IMR-90 (cell line): ENCODE results near the gene RABGEF1.
A peak's percentile ranks its signal among the peaks of the same experiment; 100 is the strongest.

Source experiments
- BHLHE40 ChIP-seq: fragments of 150-350 bp; IDR thresholded peaks from 2 replicates; pipeline ENCODE4 v1.6.1; 2016; ENCODE audit warnings: mild to moderate bottlenecking, low read depth, low read length
- CEBPB ChIP-seq: IDR thresholded peaks from 2 replicates; pipeline ENCODE4 v1.6.1; 2012; ENCODE audit warnings: low read depth, low read length, improper control_type of control experiment
- CHD1 ChIP-seq: IDR thresholded peaks from 2 replicates; pipeline ENCODE4 v1.6.1; 2012; ENCODE audit warnings: low read depth, low read length, improper control_type of control experiment
- FOS ChIP-seq: fragments of 150-350 bp; IDR thresholded peaks from 2 replicates; pipeline ENCODE4 v1.6.1; 2016; ENCODE audit warnings: low read depth, low read length
- MAFK ChIP-seq: IDR thresholded peaks from 2 replicates; pipeline ENCODE4 v1.6.1; 2012; ENCODE audit warnings: low read depth, low read length, improper control_type of control experiment
- MAZ ChIP-seq: IDR thresholded peaks from 2 replicates; pipeline ENCODE4 v1.6.1; 2012; ENCODE audit warnings: low read depth, mild to moderate bottlenecking, low read length, improper control_type of control experiment, moderate library complexity, borderline replicate concordance
- MXI1 ChIP-seq: IDR thresholded peaks from 2 replicates; pipeline ENCODE4 v1.6.1; 2012; ENCODE audit warnings: low read depth, mild to moderate bottlenecking, low read length, moderate library complexity, borderline replicate concordance
- POLR2A ChIP-seq: IDR thresholded peaks from 2 replicates; pipeline ENCODE4 v1.6.1; 2012; ENCODE audit warnings: mild to moderate bottlenecking, low read depth, low read length
- RAD21 ChIP-seq: IDR thresholded peaks from 2 replicates; pipeline ENCODE4 v1.6.1; 2012; ENCODE audit warnings: low read length, improper control_type of control experiment
- RCOR1 ChIP-seq: IDR thresholded peaks from 2 replicates; pipeline ENCODE4 v1.6.1; 2012; ENCODE audit warnings: mild to moderate bottlenecking, low read length, improper control_type of control experiment; ENCODE audit not compliant: insufficient replicate concordance
- SMC3 ChIP-seq: fragments of 150-350 bp; IDR thresholded peaks from 2 replicates; pipeline ENCODE4 v1.6.1; 2016; ENCODE audit warnings: low read depth, mild to moderate bottlenecking, antibody characterized with exemption, low read length, moderate library complexity
- TF ChIP-seq, protein P1 (sequence below): conservative IDR thresholded peaks from 2 replicates; pipeline ENCODE4 v1.5.1; 2012; ENCODE audit warnings: mild to moderate bottlenecking, low read depth, low read length, improper control_type of control experiment
- TF ChIP-seq, protein P2 (sequence below): fragments of 150-350 bp; IDR thresholded peaks from 2 replicates; pipeline ENCODE4 v1.6.1; 2017; ENCODE audit warnings: mild to moderate bottlenecking, antibody characterized with exemption, low read length, low read depth
- TF ChIP-seq, protein P3 (sequence below): fragments of 150-350 bp; IDR thresholded peaks from 2 replicates; pipeline ENCODE4 v1.6.1; 2016; ENCODE audit warnings: low read depth, mild to moderate bottlenecking, low read length, moderate library complexity, borderline replicate concordance

DNA sequence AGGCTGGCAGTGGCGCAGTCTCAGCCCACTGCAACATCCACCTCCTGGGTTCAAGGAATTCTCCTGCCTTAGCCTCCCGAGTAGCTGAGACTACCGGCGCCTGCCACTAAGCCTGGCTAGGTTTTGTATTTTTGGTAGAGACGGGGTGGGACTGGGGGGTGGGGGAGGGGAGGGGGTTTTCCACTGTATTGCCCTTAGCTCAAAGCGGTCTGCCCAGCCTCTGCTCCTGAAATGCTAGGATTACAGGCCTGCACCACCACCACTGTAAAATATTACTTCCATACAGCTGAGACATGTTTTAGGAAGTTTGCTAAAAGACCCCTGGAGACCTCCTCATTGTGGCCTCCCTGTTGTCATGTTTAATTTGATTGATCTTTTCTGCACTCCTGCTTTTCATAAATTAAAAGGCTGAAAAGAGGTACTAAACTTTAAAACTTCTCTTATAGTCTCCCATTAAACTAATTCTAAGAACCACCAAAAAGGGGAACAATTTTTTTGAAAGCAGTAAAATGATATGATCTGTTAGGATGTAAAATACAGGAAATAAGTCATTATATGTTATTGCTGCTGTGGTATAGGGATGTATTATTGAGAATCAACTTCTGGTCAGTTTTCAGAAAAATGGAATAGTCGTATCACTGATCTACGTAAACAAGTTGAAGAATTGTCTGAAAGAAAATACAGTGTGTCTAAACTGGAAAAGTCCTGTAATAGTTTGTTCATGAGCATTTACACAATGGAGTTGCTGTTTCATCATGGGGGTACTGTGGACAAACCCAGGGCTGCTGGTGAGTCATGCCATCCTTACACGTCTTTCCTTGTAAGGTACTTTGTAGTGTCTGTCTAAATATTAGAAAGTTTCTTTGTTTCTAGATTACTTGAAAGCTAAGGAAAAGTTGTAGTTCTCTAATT is 107.6 kb downstream of the RABGEF1 start:
- TF ChIP-seq POLR2A (no peak), BHLHE40 (peak; percentile 13; the same call in 1 of the 2 replicates), CEBPB (peak; percentile 84), RAD21 (no peak), CHD1 (no peak), MAFK (no peak), RCOR1 (no peak), MAZ (no peak), MXI1 (no peak), FOS (peak; percentile 81), SMC3 (no peak)
- TF ChIP-seq, protein P1, sequence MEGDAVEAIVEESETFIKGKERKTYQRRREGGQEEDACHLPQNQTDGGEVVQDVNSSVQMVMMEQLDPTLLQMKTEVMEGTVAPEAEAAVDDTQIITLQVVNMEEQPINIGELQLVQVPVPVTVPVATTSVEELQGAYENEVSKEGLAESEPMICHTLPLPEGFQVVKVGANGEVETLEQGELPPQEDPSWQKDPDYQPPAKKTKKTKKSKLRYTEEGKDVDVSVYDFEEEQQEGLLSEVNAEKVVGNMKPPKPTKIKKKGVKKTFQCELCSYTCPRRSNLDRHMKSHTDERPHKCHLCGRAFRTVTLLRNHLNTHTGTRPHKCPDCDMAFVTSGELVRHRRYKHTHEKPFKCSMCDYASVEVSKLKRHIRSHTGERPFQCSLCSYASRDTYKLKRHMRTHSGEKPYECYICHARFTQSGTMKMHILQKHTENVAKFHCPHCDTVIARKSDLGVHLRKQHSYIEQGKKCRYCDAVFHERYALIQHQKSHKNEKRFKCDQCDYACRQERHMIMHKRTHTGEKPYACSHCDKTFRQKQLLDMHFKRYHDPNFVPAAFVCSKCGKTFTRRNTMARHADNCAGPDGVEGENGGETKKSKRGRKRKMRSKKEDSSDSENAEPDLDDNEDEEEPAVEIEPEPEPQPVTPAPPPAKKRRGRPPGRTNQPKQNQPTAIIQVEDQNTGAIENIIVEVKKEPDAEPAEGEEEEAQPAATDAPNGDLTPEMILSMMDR: no peak
- TF ChIP-seq, protein P2, sequence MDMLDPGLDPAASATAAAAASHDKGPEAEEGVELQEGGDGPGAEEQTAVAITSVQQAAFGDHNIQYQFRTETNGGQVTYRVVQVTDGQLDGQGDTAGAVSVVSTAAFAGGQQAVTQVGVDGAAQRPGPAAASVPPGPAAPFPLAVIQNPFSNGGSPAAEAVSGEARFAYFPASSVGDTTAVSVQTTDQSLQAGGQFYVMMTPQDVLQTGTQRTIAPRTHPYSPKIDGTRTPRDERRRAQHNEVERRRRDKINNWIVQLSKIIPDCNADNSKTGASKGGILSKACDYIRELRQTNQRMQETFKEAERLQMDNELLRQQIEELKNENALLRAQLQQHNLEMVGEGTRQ: no peak
- TF ChIP-seq, protein P3, sequence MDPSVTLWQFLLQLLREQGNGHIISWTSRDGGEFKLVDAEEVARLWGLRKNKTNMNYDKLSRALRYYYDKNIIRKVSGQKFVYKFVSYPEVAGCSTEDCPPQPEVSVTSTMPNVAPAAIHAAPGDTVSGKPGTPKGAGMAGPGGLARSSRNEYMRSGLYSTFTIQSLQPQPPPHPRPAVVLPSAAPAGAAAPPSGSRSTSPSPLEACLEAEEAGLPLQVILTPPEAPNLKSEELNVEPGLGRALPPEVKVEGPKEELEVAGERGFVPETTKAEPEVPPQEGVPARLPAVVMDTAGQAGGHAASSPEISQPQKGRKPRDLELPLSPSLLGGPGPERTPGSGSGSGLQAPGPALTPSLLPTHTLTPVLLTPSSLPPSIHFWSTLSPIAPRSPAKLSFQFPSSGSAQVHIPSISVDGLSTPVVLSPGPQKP: no peak
